A549 treated with AZD9567 at 1 μM for 4 hours (cell line): ENCODE results near the gene STX1A. TPM values are rescaled to one million over a fixed set of nuclear protein-coding genes. Genes with fewer than 3 reads are reported as not detected.

ENCODE experiments used
- total RNA-seq: library from RNA; stranded (reverse); fragments of 200-300 nt; extraction: Qiagen RNA extraction; gene quantifications from 5 replicates; pipeline ENCODE4 v1.2.3, GENCODE V29; 2022; ENCODE audit not compliant: insufficient read depth

STX1A gene
- 43.1 to 71.4 TPM (median 70.4 TPM) in 5 replicates for total RNA-seq

DNA sequence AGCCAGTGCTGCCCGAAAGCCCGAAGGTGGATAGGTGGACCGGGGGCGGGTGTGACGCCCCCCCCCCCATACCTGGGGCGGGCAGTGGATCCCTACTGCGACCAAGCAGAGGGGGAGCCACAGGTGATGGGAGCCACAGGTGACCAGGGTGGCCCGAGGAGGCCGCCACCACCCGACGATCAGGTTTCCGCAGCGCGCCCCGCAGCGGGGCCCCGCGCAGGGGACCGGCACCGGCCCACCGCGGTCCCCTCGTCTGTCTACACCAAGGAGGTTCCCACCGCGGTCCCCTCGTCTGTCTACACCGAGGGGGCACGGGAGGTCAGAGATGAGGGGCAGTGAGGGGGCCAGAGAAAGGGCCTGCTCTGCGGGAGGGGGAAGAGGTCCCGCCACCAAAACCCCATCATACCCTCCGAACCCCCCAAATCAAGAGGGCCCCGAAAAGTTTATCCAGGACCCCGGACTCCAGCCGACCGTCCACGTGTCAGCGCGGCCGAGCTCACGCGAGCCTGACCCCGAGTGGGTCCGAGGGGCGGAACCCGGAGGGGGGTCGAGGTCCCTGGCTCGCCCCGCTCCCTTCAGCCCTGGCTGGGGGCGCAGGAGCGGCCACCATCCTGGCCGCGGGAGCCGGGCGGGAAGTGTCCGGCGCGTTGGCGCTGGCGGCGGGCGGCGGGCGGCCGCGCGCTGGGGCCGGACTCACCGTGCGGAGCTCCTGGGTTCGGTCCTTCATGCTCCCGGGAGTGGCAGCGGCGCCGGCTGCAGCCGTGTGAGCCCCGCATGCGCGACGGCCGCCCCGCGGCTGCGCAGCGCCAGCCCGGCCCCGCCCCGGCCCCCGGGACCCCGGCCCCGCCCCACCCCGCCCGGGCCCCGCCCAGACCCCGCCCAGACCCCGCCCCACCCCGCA, at the start of gene STX1A:
Gene STX1A (minus strand): TSS at position 765 of the 901 bp plus-strand sequence. CDS start 38 bp downstream, at position 727.

DNA sequence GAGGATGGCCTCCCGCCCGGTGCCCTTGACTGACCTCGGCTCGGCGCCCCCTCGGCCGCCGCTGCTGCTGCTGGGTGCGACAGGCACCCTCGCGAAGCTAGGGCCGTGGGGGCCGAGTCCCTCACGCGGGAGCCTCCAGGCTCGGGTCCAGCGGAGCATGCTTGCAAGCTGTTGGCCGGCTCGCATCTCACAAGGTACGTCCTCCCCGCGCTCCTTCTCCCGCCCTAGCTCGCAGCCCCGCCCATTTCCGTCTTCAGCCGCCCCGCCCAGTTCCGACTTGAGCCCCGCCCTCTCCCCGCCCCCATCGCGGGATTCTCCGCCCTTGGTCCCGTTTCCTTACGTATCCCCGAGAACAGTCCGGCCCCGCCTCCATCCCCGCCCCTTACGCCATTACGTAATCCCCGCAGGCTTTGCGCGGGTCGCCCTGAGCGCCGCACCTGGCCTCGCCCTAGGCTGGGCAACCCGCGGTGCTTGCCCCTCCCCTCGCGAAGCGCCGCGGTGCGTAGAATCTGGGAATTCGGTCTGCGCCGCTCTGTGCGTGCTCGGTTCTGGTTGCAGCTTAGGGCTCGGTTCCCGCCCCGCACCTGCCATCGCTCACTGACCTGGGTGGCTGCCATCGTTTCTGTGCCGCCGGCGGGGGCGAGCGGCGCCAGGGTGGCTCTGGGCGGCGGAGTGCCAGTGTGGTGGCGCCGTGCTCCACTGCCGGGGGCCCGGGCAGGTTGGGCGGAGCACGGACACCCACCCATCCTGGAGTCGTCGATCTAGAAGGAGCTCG, 19.3 kb upstream of the STX1A start, which contains the start of gene ABHD11:
Gene ABHD11 (minus strand): TSS at position 191 of the 775 bp plus-strand sequence. CDS start 32 bp downstream, at position 159.

DNA sequence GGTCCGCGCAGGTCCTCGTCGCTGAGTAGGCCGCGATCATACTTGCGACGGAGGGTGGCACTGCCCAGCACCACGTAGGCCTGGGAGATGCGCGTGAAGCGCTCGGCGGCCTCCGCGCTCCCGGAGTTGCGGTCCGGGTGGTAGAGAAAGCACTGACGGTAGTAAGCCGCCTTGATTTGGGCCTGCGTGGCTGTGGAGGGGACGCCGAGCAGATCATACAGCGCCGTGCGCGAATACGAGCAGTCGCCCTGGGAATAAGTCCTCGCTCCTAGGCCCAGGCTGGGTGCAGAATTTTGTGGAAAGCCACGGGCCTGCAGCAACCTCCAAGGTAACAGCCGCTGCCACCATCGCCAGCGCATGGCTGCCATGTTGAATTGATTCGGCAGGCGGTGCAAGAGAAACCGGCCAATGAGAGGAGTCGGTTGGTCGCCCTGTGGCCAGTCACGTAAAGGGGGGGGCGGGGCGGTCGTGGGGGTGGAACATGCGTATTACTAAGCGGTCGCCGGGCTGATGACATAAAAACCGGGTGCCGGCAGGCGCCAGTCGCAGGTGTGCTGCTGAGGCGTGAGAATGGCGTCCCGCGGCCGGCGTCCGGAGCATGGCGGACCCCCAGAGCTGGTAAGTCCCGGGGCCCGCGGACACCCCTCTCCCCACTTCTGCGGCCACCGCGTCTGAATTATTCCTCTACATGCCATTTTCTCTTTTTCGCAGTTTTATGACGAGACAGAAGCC, 36.2 kb downstream of the STX1A start, which contains the start of the genes BUD23 and DNAJC30:
Gene BUD23 (plus strand): TSS at position 542 of the 732 bp plus-strand sequence. CDS start 29 bp downstream, at position 571.
Gene DNAJC30 (minus strand): TSS at position 398 of the 732 bp plus-strand sequence. CDS start 30 bp downstream, at position 368.

DNA sequence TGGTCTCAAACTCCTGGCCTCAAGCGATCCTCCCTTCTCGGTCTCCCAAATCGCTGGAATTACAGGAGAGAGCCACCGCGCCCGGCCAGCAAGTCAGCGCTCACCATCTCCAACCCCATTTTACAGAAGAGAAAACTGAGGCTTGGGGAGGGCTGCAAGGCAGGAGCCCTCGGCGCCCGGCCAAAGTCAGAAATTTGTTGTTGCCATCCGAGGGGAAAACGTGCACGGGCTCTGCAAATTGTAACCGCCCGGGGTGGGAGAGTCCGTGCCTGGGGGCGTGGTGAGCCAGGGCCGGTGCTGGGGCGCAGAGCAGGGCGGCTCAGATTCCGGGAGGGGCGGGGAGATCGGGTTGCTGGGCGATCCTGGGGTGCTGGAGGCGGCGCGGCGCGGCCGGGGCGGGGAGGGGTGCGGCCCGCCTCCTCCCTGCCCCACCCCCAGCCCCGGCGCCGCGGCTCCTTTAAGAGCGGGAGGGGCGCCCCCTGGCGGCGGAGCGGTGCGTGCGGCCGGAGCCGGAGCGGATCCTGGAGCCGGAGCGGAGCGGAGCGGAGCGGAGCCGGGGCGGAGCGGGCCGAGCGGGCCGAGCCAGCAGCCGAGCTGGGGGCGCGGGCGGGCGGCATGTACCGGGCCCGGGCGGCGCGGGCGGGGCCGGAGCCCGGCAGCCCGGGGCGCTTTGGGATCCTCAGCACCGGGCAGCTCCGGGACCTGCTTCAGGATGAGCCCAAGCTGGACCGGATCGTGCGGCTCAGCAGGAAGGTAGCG, 51.9 kb downstream of the STX1A start, which contains the start of gene VPS37D:
Gene VPS37D (plus strand): TSS at position 488 of the 759 bp plus-strand sequence. CDS start 128 bp downstream, at position 616.

Other genes starting within 250 kb of the STX1A start
- gene BAZ1B, start 197.4 kb downstream of the STX1A start, total RNA-seq, result 50.1 to 62.0 TPM (median 56.3 TPM) in 5 replicates
- gene BCL7B, start 162.0 kb downstream of the STX1A start, total RNA-seq, result 62.5 to 75.3 TPM (median 70.1 TPM) in 5 replicates
- gene TBL2, start 141.1 kb downstream of the STX1A start, total RNA-seq, result 49.1 to 56.0 TPM (median 50.6 TPM) in 5 replicates
- 0.59 to 1.3 TPM (median 1.2 TPM) in 5 replicates for gene MLXIPL, start 95.1 kb downstream of the STX1A start, total RNA-seq
- 3.4 to 4.7 TPM (median 4.3 TPM) in 5 replicates for gene VPS37D, start 51.8 kb downstream of the STX1A start, total RNA-seq
- 6.9 to 10.6 TPM (median 9.7 TPM) in 5 replicates for gene DNAJC30, start 36.2 kb downstream of the STX1A start, total RNA-seq
- gene BUD23, start 36.1 kb downstream of the STX1A start, total RNA-seq, result 121 to 158 TPM (median 128 TPM) in 5 replicates
- gene ABHD11, start 19.1 kb upstream of the STX1A start, total RNA-seq, result 25.8 to 38.2 TPM (median 26.9 TPM) in 5 replicates
- gene CLDN3, start 50.6 kb upstream of the STX1A start, total RNA-seq, result 2.9 to 3.4 TPM (median 3.1 TPM) in 4 of 5 replicates, not detected in the other
- 2.9 to 4.1 TPM (median 3.4 TPM) in 5 replicates for gene CLDN4, start 111.3 kb upstream of the STX1A start, total RNA-seq
- gene METTL27, start 122.8 kb upstream of the STX1A start, total RNA-seq, result 6.4 to 10.8 TPM (median 9.5 TPM) in 5 replicates
- 0.09 to 0.13 TPM in 2 of 5 replicates, not detected in the others for gene TMEM270, start 141.5 kb upstream of the STX1A start, total RNA-seq